ENCODE data around the gene CDH5.
"Not testable (repeated sequence)": the region's sequence is repeated elsewhere in the genome, so short reads cannot be mapped to it uniquely, and the experiment has no call there.

Gene CDH5

GRCh38 chr16:66366433-66367299 is at the start of gene CDH5:
TSS of gene CDH5 (plus strand) at chr16:66366691. CDS start at chr16:66379338, 12,647 bp downstream.
- no peak for DNase-seq (ENCODE audit: low read depth in 2 of 2)

DNA sequence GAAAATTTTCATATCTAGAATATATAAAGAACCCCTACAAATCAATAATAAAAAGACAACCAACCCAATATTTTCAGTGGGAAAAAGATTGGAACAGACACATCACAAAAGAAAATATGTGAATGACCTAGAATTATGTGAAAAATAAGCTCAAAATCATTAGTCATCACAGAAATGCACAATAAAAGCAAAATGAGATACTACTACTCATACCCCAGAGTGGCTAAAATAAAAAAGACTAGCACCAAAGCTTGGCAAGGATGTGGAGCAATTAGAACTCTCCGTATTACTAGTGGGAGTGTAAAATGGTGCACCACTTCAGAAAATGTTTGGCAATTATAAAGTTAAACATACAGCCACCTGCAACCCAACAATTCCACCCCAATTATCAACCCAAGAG is 48.0 kb upstream of the CDH5 start:
- no peak for DNase-seq (ENCODE audit: low read depth in 2 of 2)

DNA sequence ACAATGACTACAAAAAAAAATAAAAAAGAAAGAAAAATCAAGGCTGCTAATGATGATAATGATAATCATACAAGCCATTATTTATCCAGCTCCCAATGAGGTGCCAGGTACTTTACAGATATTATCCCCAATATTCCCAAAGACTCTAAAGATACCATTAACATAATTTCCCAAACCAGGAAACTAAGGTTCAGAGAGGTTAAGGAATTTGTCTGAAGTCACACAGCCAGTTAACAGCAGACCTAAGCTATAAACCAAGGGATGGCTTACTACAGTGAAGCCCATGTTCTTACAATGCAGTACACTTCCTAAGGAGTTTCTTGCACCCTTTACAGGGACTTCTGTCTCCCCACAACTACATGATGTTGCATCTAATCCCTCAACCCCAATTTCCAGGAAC is 45.7 kb upstream of the CDH5 start:
- no peak for DNase-seq (ENCODE audit: low read depth in 2 of 2)

DNA sequence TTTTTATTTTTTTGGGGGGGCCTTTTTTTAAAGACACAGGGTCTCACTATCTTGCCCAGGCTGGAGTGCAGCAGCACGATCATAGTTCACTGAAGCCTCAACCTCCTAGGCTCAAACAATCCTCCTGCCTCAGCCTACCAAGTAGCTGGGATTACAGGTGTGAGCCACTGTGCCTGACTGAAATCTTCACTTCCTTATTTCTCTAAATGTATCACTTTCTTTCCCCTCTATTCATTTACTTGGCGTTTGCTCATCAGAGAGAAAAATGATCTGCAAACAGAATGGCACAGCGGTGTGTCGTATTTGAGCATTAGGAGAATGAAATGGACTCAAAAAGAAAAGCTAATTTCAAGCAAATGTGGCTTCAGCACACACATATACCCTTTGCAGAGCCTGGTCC is 44.3 kb upstream of the CDH5 start:
- DNase-seq (ENCODE audit: low read depth in 2 of 2): no peak

DNA sequence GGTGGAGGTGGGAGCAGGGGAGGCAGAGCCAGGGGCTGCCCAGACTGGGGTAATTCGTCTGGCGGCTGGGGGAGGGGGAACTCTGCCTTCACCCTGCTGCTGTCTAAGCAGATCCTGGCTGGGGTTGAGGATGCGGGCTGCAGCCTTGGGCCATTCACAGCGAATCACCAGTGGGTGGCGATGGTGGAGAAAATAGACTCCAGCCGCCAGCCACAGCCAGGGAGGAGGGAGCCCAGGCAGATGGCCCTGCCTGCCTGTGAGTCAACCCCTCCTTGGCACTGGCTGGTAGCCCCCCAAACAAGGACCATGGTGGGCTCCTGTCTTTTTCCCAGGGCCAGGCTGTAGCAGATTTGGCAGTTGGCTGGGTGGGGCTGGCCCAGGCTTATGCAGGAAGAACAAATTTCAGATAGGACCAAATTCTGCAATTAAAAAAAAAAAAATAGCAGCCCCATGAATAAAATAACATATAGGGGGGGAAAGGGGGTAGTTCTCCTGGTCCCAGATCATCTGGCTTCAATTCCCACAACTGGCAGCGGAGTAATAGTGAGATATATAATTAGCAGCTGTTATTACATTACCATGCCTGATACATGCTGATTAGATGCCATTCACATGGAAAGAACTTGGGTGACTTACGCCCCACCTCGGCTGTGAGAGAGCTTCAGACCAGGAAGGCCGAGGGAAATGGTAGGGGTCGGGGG is 41.5 kb upstream of the CDH5 start:
- no peak for DNase-seq (ENCODE audit: low read depth in 2 of 2)

DNA sequence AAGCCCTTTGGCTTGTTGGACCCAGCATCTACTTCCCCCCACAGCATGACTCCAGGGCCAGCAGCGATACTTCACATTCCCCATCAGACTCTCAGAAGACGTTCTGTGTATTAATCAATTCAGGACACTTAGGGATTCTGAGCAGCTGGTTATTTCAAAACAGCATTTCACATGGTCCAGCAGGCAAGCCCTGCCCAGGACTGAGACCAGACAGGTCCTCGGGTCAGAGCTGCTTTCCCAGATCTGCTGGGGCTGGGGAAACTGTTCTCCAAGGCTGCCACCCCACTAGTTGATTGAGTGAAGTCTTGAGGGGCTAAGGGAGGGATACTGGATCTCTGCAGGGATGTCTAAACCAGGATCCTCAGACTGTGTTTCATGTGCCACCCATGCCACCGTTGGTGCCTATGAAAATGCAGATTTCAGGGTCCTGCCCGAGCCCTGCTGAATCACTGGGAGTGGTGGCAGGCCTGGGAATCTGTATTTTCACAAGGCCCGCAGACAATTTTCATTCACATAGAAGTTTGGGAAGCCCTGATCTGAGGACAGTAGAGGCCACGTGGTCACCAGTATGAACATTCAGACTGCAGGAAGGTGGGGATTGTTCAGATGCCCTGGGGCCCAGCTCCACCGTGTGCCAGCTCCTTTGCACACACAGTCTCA is 40.6 kb upstream of the CDH5 start:
- no peak for DNase-seq (ENCODE audit: low read depth in 2 of 2)

DNA sequence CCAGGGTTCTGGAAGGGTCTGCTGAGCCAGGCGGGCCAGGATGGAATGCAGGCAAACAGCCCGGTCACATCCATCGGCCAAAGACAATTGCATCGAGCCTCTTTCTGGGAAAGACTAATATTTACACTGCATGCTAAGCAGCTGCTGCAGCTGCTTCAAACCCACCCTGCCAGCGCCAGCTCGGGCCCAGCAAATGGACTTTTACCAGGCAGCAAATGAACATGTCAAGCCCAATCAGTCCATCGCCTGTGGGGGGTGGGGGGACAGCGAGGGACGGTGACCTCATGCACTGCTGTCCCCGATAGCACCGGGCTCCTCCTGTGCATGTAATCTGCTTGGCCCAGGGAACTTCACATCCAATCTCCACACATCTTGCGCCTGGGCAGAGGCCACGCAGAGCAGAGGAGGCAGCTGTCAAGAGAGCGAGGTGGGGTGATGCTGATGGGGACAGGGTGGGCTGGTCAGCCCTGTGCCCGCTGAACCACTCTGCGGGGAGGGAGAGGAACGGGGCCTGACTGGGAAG is 39.4 kb upstream of the CDH5 start:
- DNase-seq (ENCODE audit: low read depth in 2 of 2): no peak

GRCh38 chr16:66328282-66328681 is 38.2 kb upstream of the CDH5 start:
- DNase-seq (ENCODE audit: low read depth in 2 of 2): no peak

GRCh38 chr16:66331464-66331863 is 35.0 kb upstream of the CDH5 start:
- not testable (repeated sequence) for DNase-seq (ENCODE audit: low read depth in 2 of 2)

- DNase-seq (ENCODE audit: low read depth in 2 of 2): no peak
These were observed 33.6 kb upstream of the CDH5 start for GRCh38 chr16:66332634-66333610.

- DNase-seq (ENCODE audit: low read depth in 2 of 2): no peak
These were observed 31.5 kb upstream of the CDH5 start for GRCh38 chr16:66334853-66335574.

GRCh38 chr16:66335704-66336329 is 30.7 kb upstream of the CDH5 start:
- DNase-seq (ENCODE audit: low read depth in 2 of 2): no peak

GRCh38 chr16:66337463-66338188 is 28.9 kb upstream of the CDH5 start:
- no peak for DNase-seq (ENCODE audit: low read depth in 2 of 2)

GRCh38 chr16:66342294-66342900 is 24.1 kb upstream of the CDH5 start:
- DNase-seq (ENCODE audit: low read depth in 2 of 2): peak in 1 of 2 donors; percentile 17

DNA sequence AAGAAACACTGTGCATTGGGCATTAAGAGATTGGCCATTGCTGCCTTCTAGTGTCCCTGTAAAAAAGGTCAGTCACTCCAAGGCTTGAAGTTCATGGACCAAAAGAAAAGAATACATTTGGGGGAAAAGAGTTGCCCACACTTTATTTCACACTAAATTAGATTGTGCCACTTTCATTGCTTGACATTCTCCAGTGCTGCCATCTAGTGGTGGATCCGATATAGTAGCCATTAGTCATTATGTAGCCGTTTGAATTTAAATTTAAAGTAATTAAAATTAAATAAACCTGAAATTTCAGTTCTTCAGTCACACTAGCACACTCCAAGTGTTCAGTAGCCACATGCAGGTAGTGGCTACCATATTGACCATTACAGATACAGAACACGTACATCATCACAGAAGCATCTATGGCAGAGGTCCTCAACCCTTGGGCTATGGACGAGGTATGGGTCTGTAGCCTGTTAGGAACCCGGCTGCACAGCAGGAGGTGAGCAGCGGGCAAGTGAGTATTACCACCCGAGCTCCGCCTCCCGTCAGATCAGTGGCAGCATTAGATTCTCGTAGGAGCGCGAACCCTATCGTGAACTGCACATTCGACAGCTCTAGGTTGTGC is 21.9 kb upstream of the CDH5 start:
- DNase-seq (ENCODE audit: low read depth in 2 of 2): no peak

DNA sequence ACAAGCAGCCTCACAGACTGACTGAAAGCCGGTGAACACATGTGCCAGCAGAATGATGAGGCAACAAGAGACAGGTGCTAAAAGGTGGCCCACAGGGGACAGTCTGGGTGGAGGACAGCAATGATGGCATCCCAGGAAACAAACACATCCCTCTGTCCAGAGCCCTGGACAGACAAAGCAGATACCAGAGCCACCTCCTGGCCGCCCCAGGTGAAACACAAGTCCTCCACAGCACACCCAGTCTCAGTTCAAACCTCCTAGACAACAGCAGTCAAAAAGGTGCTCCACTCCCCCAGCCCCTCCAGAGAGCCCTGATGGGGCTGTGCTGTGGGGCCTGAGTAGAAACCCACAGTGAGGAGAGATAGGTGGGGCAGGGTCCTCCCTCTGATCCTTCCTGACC is 20.3 kb upstream of the CDH5 start:
- DNase-seq (ENCODE audit: low read depth in 2 of 2): no peak

DNA sequence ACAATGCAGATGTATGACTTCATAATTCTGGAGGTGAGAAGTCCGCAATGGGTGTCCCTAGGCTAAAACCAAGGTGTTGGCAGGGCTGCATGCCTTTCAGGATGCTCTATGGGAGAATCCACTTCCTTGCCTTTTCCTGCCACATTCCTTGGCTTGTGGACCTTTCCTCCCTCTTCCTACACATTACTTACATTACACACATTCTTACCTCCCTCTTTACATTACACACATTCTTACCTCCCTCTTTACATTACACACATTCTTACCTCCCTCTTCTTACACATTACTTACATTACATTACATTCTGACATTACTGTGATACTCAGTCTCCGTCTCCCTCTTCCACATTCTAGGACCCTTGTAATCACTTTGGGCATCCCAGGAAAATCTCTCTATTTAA is 14.2 kb upstream of the CDH5 start:
- DNase-seq (ENCODE audit: low read depth in 2 of 2): no peak

DNA sequence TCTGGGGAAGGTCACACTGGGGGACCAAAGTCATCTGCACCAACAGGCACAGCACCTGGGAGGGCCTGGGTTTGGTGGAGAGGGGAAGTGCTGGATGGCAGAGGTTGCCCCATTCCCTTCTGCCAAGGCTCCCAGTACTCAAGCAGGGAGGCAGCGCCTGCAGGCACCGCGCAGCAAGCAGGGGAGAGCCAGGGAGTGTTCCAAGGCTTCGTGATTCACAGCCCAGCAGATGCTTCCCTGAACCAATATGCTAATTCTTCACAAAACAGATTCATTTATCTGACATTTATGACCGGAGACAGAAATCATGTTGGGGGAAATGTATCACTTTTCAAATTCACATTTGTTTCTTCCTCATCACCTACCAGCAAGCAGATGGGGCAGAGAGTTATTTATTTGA is 13.4 kb upstream of the CDH5 start:
- DNase-seq (ENCODE audit: low read depth in 2 of 2): no peak
